ENCODE measurements around the gene PC. TPM values are rescaled to one million over a fixed set of nuclear protein-coding genes. Genes with fewer than 3 reads are reported as not detected.
"Not testable (repeated sequence)": the region's sequence is repeated elsewhere in the genome, so short reads cannot be mapped to it uniquely, and the experiment has no call there.

PC gene
- total and polyA plus RNA-seq, 12 donors = 40.6 to 231 (median 83.2) TPM

DNA sequence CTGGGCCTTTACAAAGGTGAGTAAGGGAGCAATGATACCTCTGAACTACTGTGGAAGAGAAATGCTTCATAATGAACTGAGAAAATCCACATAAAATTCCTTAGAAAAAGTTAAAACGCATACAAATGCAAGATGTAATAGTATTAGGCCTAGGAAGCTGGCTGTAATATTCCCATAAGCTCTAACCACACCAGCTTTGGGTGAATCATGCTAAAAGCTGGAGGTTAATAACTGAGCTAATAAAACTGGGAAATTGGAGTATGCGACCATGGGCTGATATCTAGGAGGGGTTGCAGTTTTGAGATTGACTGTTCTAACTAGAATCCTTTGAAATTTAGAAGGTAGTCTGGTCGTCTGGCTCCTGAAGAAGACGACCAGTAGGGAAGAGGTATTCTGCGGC lies 143.5 kb downstream of the PC start:
- Histone ChIP-seq H3K4me3 (no peak overlapping the region), H3K4me1 (replicated peaks in 1 of 2) (no peaks in the 10 kb centered on the region), H3K27ac (no peak overlapping the region), H3K36me3 (replicated peaks in 1 of 2) (no peaks in the 10 kb centered on the region), H3K9me3 (replicated peaks in 1 of 3) (no peaks in the 10 kb centered on the region), H3K27me3 (no peaks in the 10 kb centered on the region)
- no peak for DNase-seq
- 92 to 95% (median 94%) methylated on average over 5 of the region's 5 CpGs for WGBS, 4 donors
- intact Hi-C loops (cut with DNase I) = loop anchor here in 1 of 2 donors (5.0 kb wide), 1 partner anchor 122 kb away; no protein-coding TSS in a partner anchor
- TF ChIP-seq, protein P1, sequence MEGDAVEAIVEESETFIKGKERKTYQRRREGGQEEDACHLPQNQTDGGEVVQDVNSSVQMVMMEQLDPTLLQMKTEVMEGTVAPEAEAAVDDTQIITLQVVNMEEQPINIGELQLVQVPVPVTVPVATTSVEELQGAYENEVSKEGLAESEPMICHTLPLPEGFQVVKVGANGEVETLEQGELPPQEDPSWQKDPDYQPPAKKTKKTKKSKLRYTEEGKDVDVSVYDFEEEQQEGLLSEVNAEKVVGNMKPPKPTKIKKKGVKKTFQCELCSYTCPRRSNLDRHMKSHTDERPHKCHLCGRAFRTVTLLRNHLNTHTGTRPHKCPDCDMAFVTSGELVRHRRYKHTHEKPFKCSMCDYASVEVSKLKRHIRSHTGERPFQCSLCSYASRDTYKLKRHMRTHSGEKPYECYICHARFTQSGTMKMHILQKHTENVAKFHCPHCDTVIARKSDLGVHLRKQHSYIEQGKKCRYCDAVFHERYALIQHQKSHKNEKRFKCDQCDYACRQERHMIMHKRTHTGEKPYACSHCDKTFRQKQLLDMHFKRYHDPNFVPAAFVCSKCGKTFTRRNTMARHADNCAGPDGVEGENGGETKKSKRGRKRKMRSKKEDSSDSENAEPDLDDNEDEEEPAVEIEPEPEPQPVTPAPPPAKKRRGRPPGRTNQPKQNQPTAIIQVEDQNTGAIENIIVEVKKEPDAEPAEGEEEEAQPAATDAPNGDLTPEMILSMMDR (IDR thresholded peaks at IDR 0.05) = no peak
- TF ChIP-seq POLR2A (IDR thresholded peaks at IDR 0.05) = no peak

DNA sequence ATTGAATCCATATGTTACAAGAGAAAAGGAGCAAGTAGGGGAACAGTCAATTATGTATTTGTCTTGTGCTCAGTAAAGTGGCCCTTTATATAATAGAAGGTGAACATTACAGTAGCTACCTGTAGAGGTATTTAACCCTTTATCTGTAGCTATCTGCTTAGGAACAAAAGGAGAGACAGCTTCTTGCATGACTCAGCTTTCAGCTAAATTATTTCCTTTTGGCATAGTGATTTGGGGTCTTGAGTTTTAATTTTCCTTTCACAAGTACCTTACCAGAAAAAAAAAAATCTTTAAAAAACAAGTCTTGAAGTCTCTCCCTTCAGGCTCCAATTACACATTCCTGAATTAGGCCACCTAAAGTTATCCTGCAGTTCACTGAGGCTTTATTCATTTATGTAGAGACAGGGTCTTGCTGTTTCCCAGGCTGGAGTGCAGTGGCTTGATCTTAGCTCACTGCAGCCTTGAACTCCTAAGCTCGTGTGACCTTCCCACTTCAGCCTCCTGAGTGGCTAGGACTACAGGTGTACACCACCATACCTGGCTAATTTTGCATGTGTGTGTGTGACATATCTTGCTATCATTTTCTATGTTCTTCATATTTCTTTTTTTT lies 147.5 kb downstream of the PC start:
- no peak overlapping the region for H3K27ac ChIP-seq
- no peaks in the 10 kb centered on the region for H3K9me3 ChIP-seq (replicated peaks in 1 of 3)
- H3K27me3 ChIP-seq = no peaks in the 10 kb centered on the region
- H3K4me3 ChIP-seq = no peak overlapping the region
- H3K36me3 ChIP-seq (replicated peaks in 1 of 2) = no peaks in the 10 kb centered on the region
- no peak for DNase-seq
- intact Hi-C loops (cut with DNase I) = no loop called here
- WGBS, 4 donors = 76 to 92% (median 90%) methylated on average over 1 of the region's 1 CpG
- TF ChIP-seq, protein P1 (IDR thresholded peaks at IDR 0.05) = no peak
- no peak for TF ChIP-seq POLR2A (IDR thresholded peaks at IDR 0.05)
- no peaks in the 10 kb centered on the region for H3K4me1 ChIP-seq (replicated peaks in 1 of 2)

DNA sequence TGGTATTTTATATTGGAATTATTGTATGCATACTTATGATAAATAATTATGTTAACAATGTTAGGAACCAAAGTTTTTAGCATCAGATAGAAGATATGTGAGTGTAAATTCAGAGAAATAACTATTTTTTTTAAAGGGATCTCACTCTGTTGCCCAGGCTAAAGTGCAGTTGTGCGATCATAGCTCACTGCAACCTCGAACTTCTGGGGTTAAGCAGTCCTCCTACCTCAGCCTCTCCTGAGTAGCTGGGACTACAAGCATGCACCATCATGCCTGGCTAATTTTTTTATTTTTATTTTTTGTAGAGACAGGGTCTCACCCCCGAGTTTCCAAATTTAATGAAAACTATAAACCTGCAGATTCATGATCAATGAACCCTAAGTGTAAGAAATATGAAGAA lies 148.6 kb downstream of the PC start:
- intact Hi-C loops (cut with DNase I) = no loop called here
- H3K27me3 ChIP-seq = no peaks in the 10 kb centered on the region
- no peak for DNase-seq
- H3K4me1 ChIP-seq (replicated peaks in 1 of 2) = no peaks in the 10 kb centered on the region
- H3K36me3 ChIP-seq (replicated peaks in 1 of 2) = no peaks in the 10 kb centered on the region
- 91 to 96% (median 92%) methylated on average over 3 of the region's 3 CpGs for WGBS, 4 donors
- TF ChIP-seq, protein P1 (IDR thresholded peaks at IDR 0.05) = no peak
- TF ChIP-seq POLR2A (IDR thresholded peaks at IDR 0.05) = no peak
- no peak overlapping the region for H3K4me3 ChIP-seq
- H3K27ac ChIP-seq = no peak overlapping the region
- no peaks in the 10 kb centered on the region for H3K9me3 ChIP-seq (replicated peaks in 1 of 3)

DNA sequence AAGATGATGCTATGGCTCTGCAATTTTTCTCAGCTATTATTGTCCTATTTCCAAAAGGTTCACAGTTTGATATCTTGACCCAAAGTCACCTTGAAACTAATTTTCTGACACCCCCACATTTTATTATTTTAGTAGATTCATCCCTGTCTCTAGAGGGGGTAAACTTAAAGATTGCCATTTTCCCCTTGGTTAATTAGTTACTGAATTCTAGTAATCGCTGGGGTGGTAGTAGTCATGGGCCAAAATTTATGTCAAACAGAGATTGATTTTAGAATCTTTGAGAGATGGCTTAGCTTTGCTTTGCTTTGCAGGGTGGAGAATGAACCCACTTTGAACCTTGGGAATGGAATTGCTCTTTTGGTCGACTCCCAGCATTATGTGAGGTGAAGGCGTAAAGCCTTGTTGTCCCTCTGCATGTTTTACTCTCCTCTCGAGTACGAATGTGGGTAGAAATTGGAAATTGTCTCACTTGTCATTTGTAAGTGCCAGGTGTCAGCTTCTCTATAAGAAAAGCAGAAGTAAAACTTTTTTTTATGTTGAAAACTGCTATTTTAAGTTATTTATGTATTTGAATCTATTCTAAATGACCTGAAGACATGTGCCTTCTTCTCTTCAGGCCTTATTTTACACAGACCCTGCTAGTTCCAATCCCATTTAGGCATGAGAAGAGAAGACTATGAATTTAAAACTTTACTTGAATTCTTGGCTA lies 157.3 kb downstream of the PC start:
- intact Hi-C loops (cut with DNase I) = no loop called here
- no peaks in the 10 kb centered on the region for H3K27me3 ChIP-seq
- H3K36me3 ChIP-seq (replicated peaks in 1 of 2) = no peaks in the 10 kb centered on the region
- H3K9me3 ChIP-seq (replicated peaks in 1 of 3) = no peaks in the 10 kb centered on the region
- no peak for DNase-seq
- 87 to 97% (median 91%) methylated on average over 5 of the region's 5 CpGs for WGBS, 4 donors
- no peak overlapping the region for H3K27ac ChIP-seq
- H3K4me1 ChIP-seq (replicated peaks in 1 of 2) = no peaks in the 10 kb centered on the region
- no peak overlapping the region for H3K4me3 ChIP-seq
- no peak for TF ChIP-seq POLR2A (IDR thresholded peaks at IDR 0.05)

DNA sequence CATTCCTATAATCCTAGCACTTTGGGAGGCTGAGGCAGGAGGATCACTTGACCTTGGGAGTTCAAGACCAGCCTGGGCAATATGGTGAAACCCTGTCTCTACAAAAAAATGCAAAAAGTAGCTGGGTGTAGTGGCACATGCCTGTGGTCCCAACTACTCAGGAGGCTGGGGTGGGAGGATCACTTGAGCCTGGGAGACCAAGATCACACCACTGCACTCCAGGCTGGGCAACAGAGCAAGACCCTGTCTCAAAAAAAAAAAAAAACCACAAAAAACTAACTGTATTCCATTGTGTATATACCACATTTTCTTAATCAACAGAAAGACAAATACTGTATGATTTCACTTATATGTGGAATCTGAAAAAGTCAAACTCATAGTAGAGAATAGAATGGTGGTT lies 158.4 kb downstream of the PC start:
- not testable (repeated sequence) for H3K4me1 ChIP-seq (replicated peaks in 1 of 2); H3K9me3 ChIP-seq (replicated peaks in 1 of 3); H3K36me3 ChIP-seq (replicated peaks in 1 of 2)

More for the DNA sequence above, 158.4 kb downstream of the PC start:
- H3K27me3 ChIP-seq; H3K4me3 ChIP-seq; H3K27ac ChIP-seq; intact Hi-C loops (cut with DNase I); DNase-seq: not testable (repeated sequence)

Small RNA genes within 50 kb of the gene (microRNA-seq; reads per million reads assigned to microRNA genes)
- 0 to 0.38 (median 0) reads per million in 3 donors for gene MIR3163

Small RNA genes within 50 kb of the gene (small RNA-seq; reads per million reads assigned to genes)
- gene MIR3163 (0 to 0.36 reads per million in 2 donors), gene RNU7-23P (0 reads per million in 2 donors)

Other genes with a start within 250 kb of the PC start
- gene SPTBN2, start 229.2 kb downstream of the PC start, total RNA-seq = 10 to 100 TPM in 8 of 9 donors, 1 to 10 TPM in 1; 7.2 to 81.8 (median 63.7) TPM
- gene SPTBN2, start 229.2 kb downstream of the PC start, polyA plus RNA-seq = 10 to 100 TPM; 19.7 to 78.9 (median 28.5) TPM
- gene RCE1, start 114.9 kb downstream of the PC start, total RNA-seq = 10 to 100 TPM; 12.5 to 24.8 (median 19.2) TPM
- gene RCE1, start 114.9 kb downstream of the PC start, polyA plus RNA-seq = 10 to 100 TPM in 2 of 3 donors, 1 to 10 TPM in 1; 5.2 to 19.5 (median 16.5) TPM
- gene LRFN4, start 101.3 kb downstream of the PC start, total RNA-seq = 10 to 100 TPM in 7 of 9 donors, 1 to 10 TPM in 2; 3.8 to 25.6 (median 15.5) TPM
- gene LRFN4, start 101.3 kb downstream of the PC start, polyA plus RNA-seq = 10 to 100 TPM in 2 of 3 donors, under 1 TPM in 1; 0.24 to 74.3 (median 17.1) TPM
- 10 to 100 TPM in 1 of 9 donors, 1 to 10 TPM in 1, under 1 TPM in 6, not detected in 1; 0.25 to 29.9 (median 0.77) TPM for gene C11orf86, start 16.9 kb upstream of the PC start, total RNA-seq
- 1 to 10 TPM; 1.4 to 6.7 (median 2.7) TPM for gene C11orf86, start 16.9 kb upstream of the PC start, polyA plus RNA-seq
- gene SYT12, start 64.8 kb upstream of the PC start, total RNA-seq = 10 to 100 TPM in 1 of 9 donors, 1 to 10 TPM in 7, under 1 TPM in 1; 0.67 to 55.6 (median 2.8) TPM
- gene SYT12, start 64.8 kb upstream of the PC start, polyA plus RNA-seq = 10 to 100 TPM in 1 of 3 donors, 1 to 10 TPM in 2; 7.2 to 20.3 (median 7.9) TPM
- 10 to 100 TPM in 2 of 9 donors, 1 to 10 TPM in 7; 1.3 to 52.2 (median 2.8) TPM for gene RHOD, start 98.5 kb upstream of the PC start, total RNA-seq
- gene RHOD, start 98.5 kb upstream of the PC start, polyA plus RNA-seq = 1 to 10 TPM; 1.8 to 9.9 (median 4.1) TPM
- 10 to 100 TPM; 30.6 to 65.3 (median 52.6) TPM for gene KDM2A, start 160.9 kb upstream of the PC start, total RNA-seq
- 10 to 100 TPM; 33.8 to 50.5 (median 36.4) TPM for gene KDM2A, start 160.9 kb upstream of the PC start, polyA plus RNA-seq